ENCODE measurements around the gene SALL2. TPM values are rescaled to one million over a fixed set of nuclear protein-coding genes. Genes with fewer than 3 reads are reported as not detected.

Gene SALL2
- total RNA-seq, 1 experiment from 2014 or later = 239 TPM

DNA sequence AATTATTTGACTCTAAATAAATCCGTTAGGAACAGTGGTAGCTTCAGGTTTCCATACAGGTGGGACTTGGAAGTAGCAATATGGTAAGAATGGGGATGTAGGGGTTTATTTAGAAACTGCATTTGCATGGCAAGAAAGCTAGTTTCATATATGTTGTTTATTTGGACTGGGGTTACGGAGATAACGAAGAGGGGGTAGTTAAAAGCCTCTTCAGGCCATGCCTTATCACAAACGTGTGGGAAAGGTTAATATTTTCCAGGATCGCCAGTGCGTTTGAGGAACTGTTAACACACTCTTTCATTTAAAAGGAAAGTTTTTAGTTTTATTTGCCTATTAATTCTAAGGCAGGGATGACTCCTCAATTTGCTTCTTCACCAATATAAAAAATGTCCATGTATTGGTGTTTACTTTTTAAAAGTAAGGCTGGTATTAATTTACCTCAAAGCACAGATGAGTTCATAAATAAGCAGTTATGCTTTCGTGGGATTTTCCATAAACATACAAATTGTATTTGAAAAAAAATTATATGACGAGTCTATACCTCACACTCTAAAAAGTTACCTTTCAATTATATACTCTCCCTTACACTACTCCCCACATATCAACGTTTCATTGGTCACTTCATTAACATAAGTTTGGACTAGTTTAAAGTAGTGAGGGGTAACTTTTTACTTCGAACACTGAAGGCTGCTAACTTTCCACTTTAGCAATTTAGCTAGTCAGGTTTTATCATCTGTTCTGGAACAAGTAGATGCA lies 50.2 kb downstream of the SALL2 start:
- ATAC-seq (no peak), DNase-seq (ENCODE audit: low spot score) (no peak)
- peak overlapping the region; percentile 96 for H3K27ac Mint-ChIP-seq
- H3K4me1 Mint-ChIP-seq = peaks cover 12% of the 10 kb centered on the region
- H3K36me3 Mint-ChIP-seq = peaks cover 33% of the 10 kb centered on the region
- no peaks in the 10 kb centered on the region for H3K9me3 Mint-ChIP-seq
- peak overlapping the region; percentile 100 for H3K4me3 Mint-ChIP-seq
- no peak for TF ChIP-seq ZNF138 (CRISPR knock-in tag; conservative IDR thresholded peaks at IDR 0.05)
- no peak for TF ChIP-seq MXD4 (CRISPR knock-in tag; IDR thresholded peaks at IDR 0.05; ENCODE audit: borderline replicate concordance)
- TF ChIP-seq, protein P1, sequence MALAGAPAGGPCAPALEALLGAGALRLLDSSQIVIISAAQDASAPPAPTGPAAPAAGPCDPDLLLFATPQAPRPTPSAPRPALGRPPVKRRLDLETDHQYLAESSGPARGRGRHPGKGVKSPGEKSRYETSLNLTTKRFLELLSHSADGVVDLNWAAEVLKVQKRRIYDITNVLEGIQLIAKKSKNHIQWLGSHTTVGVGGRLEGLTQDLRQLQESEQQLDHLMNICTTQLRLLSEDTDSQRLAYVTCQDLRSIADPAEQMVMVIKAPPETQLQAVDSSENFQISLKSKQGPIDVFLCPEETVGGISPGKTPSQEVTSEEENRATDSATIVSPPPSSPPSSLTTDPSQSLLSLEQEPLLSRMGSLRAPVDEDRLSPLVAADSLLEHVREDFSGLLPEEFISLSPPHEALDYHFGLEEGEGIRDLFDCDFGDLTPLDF (CRISPR knock-in tag; IDR thresholded peaks at IDR 0.05) = no peak
- no peak for TF ChIP-seq TCF7 (CRISPR knock-in tag; IDR thresholded peaks at IDR 0.05; ENCODE audit: low read depth)
- TF ChIP-seq TEAD1 (CRISPR knock-in tag; IDR thresholded peaks at IDR 0.05) = no peak
- TF ChIP-seq SOX15 (CRISPR knock-in tag; IDR thresholded peaks at IDR 0.05) = no peak
- no peak for TF ChIP-seq ZNF219 (CRISPR knock-in tag; IDR thresholded peaks at IDR 0.05; ENCODE audit: borderline replicate concordance)
- TF ChIP-seq, protein P2, sequence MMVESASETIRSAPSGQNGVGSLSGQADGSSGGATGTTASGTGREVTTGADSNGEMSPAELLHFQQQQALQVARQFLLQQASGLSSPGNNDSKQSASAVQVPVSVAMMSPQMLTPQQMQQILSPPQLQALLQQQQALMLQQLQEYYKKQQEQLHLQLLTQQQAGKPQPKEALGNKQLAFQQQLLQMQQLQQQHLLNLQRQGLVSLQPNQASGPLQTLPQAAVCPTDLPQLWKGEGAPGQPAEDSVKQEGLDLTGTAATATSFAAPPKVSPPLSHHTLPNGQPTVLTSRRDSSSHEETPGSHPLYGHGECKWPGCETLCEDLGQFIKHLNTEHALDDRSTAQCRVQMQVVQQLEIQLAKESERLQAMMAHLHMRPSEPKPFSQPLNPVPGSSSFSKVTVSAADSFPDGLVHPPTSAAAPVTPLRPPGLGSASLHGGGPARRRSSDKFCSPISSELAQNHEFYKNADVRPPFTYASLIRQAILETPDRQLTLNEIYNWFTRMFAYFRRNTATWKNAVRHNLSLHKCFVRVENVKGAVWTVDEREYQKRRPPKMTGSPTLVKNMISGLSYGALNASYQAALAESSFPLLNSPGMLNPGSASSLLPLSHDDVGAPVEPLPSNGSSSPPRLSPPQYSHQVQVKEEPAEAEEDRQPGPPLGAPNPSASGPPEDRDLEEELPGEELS (CRISPR knock-in tag; IDR thresholded peaks at IDR 0.05) = no peak
- no peak for TF ChIP-seq ZNF423 (CRISPR knock-in tag; IDR thresholded peaks at IDR 0.05)
- TF ChIP-seq RELA (CRISPR knock-in tag; IDR thresholded peaks at IDR 0.05; ENCODE audit: borderline replicate concordance) = no peak
- TF ChIP-seq ELF4 (CRISPR knock-in tag; IDR thresholded peaks at IDR 0.05; ENCODE audit: low read depth) = no peak
- no peak for TF ChIP-seq ZNF416 (CRISPR knock-in tag; IDR thresholded peaks at IDR 0.05)
- no peak for TF ChIP-seq FOXJ3 (CRISPR knock-in tag; IDR thresholded peaks at IDR 0.05; ENCODE audit: borderline replicate concordance)
- no peak for TF ChIP-seq ETV6 (CRISPR knock-in tag; IDR thresholded peaks at IDR 0.05)
- no peak for TF ChIP-seq ZBTB21 (CRISPR knock-in tag; IDR thresholded peaks at IDR 0.05; ENCODE audit: borderline replicate concordance)
- TF ChIP-seq, protein P3, sequence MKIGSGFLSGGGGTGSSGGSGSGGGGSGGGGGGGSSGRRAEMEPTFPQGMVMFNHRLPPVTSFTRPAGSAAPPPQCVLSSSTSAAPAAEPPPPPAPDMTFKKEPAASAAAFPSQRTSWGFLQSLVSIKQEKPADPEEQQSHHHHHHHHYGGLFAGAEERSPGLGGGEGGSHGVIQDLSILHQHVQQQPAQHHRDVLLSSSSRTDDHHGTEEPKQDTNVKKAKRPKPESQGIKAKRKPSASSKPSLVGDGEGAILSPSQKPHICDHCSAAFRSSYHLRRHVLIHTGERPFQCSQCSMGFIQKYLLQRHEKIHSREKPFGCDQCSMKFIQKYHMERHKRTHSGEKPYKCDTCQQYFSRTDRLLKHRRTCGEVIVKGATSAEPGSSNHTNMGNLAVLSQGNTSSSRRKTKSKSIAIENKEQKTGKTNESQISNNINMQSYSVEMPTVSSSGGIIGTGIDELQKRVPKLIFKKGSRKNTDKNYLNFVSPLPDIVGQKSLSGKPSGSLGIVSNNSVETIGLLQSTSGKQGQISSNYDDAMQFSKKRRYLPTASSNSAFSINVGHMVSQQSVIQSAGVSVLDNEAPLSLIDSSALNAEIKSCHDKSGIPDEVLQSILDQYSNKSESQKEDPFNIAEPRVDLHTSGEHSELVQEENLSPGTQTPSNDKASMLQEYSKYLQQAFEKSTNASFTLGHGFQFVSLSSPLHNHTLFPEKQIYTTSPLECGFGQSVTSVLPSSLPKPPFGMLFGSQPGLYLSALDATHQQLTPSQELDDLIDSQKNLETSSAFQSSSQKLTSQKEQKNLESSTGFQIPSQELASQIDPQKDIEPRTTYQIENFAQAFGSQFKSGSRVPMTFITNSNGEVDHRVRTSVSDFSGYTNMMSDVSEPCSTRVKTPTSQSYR (CRISPR knock-in tag; IDR thresholded peaks at IDR 0.05) = no peak
- no peaks in the 10 kb centered on the region for H3K27me3 Mint-ChIP-seq (ENCODE audit: low read depth)
- ChIA-PET POLR2A (interaction anchor here (0.5 to 2.0 kb wide), 5 partner anchors 20 to 97 kb away, joined by 3 to 10 read pairs (median 6); partner anchors contain the start of genes CHD8, METTL3 and SALL2), CTCF (interaction anchor here (0.6 to 3.9 kb wide), 10 partner anchors 15 to 129 kb away, joined by 3 to 21 read pairs (median 5); partner anchors contain the start of genes CHD8 and SALL2)

Other genes starting within 250 kb of the SALL2 start
- gene RPGRIP1, start 246.3 kb downstream of the SALL2 start, total RNA-seq (2021) = 0.41 to 0.71 TPM (median 0.50 TPM) in 3 replicates
- gene SUPT16H, start 142.3 kb downstream of the SALL2 start, total RNA-seq (2021) = 153 to 178 TPM (median 157 TPM) in 3 replicates
- 119 to 133 TPM (median 119 TPM) in 3 replicates for gene CHD8, start 70.2 kb downstream of the SALL2 start, total RNA-seq (2021)
- gene RAB2B, start 49.4 kb downstream of the SALL2 start, total RNA-seq (2021) = 29.6 to 33.3 TPM (median 31.7 TPM) in 3 replicates
- gene TOX4, start 49.2 kb downstream of the SALL2 start, total RNA-seq (2021) = 49.1 to 53.0 TPM (median 52.4 TPM) in 3 replicates
- gene METTL3, start 15.0 kb downstream of the SALL2 start, total RNA-seq (2021) = 87.2 to 93.2 TPM (median 89.5 TPM) in 3 replicates
- not detected in 3 replicates for gene OR10G3, start 53.7 kb upstream of the SALL2 start, total RNA-seq (2021)
- not detected in 3 replicates for gene OR10G2, start 108.6 kb upstream of the SALL2 start, total RNA-seq (2021)
- gene OR4E2, start 127.5 kb upstream of the SALL2 start, total RNA-seq (2021) = not detected in 3 replicates
- gene OR4E1, start 147.5 kb upstream of the SALL2 start, total RNA-seq (2021) = not detected in 3 replicates